DMS114 treated with DMSO at 0.1 percent for 48 hours (cell line): ENCODE results near the gene RPGR.

Experiments used
- DNase-seq: peaks from one replicate; lab custom pipeline; 2025; ENCODE audit not compliant: unreplicated experiment; lab: John Stamatoyannopoulos, UW

The RPGR gene, protein sequence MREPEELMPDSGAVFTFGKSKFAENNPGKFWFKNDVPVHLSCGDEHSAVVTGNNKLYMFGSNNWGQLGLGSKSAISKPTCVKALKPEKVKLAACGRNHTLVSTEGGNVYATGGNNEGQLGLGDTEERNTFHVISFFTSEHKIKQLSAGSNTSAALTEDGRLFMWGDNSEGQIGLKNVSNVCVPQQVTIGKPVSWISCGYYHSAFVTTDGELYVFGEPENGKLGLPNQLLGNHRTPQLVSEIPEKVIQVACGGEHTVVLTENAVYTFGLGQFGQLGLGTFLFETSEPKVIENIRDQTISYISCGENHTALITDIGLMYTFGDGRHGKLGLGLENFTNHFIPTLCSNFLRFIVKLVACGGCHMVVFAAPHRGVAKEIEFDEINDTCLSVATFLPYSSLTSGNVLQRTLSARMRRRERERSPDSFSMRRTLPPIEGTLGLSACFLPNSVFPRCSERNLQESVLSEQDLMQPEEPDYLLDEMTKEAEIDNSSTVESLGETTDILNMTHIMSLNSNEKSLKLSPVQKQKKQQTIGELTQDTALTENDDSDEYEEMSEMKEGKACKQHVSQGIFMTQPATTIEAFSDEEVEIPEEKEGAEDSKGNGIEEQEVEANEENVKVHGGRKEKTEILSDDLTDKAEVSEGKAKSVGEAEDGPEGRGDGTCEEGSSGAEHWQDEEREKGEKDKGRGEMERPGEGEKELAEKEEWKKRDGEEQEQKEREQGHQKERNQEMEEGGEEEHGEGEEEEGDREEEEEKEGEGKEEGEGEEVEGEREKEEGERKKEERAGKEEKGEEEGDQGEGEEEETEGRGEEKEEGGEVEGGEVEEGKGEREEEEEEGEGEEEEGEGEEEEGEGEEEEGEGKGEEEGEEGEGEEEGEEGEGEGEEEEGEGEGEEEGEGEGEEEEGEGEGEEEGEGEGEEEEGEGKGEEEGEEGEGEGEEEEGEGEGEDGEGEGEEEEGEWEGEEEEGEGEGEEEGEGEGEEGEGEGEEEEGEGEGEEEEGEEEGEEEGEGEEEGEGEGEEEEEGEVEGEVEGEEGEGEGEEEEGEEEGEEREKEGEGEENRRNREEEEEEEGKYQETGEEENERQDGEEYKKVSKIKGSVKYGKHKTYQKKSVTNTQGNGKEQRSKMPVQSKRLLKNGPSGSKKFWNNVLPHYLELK

GRCh38 chrX:38327007-38327774 lies at the start of gene RPGR:
Gene RPGR (minus strand): TSS chrX:38327509. CDS start chrX:38327367, 142 bp downstream.
- DNase-seq, result peak; percentile 82

DNA sequence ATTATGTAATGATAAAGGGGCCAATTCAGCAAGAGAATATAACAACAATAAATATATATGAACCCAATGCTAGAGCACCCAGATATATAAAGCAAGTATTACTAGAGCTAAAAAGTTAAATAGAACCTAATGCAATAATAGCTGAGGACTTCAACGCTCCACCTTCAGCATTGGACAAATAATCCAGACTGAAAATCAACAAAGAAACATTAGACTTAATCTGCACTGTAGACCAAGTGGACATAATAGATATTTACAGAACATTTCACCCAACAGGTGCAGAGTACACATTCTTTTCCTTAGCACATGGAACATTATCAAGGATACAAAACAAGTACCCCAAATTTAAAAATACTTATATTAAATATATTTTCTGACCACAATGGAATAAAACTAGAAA lies 49.4 kb upstream of the RPGR start:
- DNase-seq, result no peak

DNA sequence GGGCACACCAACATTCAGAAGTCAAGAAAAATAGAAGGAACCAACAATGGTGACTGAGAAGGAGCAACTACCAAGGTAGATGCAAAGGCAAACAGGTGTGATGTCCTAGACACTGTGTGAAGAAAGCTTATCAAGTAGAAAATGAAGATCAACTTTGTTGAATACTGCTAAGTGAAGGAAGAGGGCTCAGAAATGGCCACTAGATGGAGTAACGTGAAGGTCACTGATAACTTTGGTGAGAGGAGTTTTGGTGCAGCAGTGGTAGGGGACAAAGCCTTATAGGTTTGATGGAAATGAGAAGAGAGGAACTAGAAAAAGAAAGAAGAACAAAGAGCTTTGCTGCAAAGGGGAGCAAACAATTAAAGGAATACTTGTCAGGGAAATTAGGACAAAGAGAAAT lies 48.6 kb upstream of the RPGR start:
- DNase-seq, result peak; percentile 4

DNA sequence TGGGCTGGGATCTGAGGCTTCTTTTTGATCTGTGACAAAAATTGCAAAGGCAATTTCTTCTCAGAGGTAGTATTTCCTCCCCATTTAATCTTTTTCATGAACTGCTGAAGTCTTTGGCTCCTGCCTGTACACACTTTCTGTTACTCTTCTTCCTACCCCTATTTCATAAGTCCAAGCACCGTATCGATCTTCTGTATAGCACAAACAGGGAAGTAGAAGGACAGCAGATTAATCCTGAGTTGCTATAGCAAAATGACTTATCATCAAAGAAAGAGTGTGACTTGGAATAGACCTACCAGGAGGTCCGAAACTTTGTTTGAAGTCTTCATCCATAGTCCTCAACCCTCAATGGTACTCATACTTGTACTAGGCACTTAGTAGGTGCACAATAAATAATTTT lies 47.1 kb upstream of the RPGR start:
- no peak for DNase-seq

- DNase-seq, result no peak
These were observed 44.3 kb upstream of the RPGR start for GRCh38 chrX:38371641-38372040.

- no peak for DNase-seq
These were observed 41.5 kb upstream of the RPGR start for GRCh38 chrX:38368774-38369173.

- DNase-seq, result no peak
These were observed 38.6 kb upstream of the RPGR start for GRCh38 chrX:38365954-38366353.

DNA sequence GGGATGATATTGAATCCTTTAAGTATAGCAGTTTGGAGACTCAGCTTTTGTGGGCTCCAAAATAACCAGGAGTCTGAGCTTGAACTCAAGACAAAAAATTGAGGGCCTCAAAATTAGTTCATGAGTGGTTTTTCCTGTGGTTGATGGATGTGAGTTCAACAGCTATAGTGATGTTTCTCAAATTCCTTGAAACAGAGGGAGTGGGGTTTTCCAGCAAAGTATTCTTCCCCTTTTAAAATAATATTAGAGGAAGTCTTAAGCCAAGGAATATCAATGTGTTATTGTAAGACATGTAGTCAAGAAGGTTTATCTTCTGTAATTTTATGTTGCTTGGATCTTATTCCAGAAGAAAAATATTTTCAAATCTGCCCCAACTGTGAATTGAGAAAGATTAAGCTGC lies 35.7 kb upstream of the RPGR start:
- DNase-seq, result no peak

DNA sequence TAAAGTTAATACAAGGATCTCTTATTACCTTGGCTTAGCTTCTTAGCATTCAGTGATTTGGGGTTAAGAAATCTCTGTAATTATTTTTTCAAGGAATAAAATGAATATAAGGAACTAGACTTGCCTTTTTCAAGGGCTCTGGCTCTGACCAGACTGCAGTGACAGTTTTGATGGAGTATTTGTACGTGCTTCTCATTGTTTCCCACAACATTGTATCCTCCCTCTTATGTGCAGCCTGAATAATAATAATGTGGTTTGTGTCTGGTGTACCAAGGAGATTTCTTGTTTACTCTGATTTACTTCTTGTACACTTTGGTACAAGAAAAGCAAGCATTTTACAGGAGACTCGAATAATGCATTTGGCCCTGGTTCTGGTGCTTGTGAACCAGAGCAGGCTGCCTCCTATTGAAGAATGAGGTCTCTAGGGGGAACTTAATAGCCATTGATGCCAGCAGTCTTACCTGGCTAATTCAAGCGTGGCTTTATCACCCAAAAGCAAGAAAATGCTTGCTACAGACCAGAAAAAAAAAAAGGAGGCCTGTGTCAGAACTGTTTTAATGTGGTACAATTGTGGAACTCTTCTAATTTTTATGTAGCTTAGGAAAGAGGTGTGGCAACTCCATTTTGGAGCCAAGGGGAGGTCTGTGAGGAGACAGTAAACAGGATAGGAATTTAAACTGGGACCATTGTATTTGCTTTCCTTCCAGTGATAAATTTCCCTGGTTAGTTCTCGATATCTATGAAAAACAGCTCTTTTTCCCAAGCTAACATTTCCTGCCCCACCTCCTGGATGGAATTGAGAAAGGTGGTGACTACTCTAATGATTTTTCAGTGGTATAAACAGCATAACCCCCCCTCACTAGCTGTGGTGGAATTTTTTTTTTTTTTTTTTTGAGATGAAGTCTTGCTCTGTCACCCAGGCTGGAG lies 30.7 kb upstream of the RPGR start:
- DNase-seq, result no peak

DNA sequence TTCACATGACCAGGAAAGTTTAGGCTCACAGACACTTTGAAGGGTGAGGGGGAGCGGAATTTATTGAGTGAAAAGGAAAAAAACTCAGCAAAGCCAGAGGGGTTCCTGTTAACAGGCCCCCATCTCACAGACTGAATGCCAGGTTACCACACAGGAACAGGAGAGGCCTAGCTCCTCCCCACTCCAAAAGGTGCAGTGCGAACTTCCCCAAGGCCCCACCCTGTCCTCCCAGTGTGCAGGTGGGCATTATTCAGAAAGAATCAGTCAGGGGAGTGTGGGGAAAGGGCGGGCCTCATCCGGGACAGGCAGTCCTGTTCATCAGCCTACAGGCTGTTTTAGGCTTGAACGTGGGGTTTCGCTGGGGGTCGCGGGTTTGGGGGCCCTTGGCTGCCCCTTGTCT lies 29.1 kb upstream of the RPGR start:
- no peak for DNase-seq

DNA sequence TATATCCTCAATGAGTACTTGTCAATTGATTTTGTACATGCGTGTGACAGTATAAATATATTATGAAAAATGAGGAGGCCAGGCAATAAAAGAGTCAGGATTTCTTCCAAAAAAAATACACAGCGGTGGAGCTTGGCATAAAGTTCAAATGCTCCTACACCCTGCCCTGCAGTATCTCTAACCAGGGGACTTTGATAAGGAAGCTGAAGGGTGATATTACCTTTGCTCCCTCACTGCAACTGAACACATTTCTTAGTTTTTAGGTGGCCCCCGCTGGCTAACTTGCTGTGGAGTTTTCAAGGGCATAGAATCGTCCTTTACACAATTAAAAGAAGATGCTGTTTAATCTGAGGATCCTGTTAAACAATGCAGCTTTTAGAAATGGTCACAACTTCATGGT lies 25.1 kb upstream of the RPGR start, which contains the start of gene OTC:
Gene OTC, plus strand, starts transcription at position 243 of the 400 bp plus-strand sequence. Its CDS starts 93 bp downstream, at position 336.
- no peak for DNase-seq

- DNase-seq, result no peak
These were observed 24.0 kb upstream of the RPGR start for GRCh38 chrX:38351346-38351745.

GRCh38 chrX:38347136-38347535 lies 19.8 kb upstream of the RPGR start:
- no peak for DNase-seq

GRCh38 chrX:38346150-38346549 lies 18.8 kb upstream of the RPGR start:
- no peak for DNase-seq

DNA sequence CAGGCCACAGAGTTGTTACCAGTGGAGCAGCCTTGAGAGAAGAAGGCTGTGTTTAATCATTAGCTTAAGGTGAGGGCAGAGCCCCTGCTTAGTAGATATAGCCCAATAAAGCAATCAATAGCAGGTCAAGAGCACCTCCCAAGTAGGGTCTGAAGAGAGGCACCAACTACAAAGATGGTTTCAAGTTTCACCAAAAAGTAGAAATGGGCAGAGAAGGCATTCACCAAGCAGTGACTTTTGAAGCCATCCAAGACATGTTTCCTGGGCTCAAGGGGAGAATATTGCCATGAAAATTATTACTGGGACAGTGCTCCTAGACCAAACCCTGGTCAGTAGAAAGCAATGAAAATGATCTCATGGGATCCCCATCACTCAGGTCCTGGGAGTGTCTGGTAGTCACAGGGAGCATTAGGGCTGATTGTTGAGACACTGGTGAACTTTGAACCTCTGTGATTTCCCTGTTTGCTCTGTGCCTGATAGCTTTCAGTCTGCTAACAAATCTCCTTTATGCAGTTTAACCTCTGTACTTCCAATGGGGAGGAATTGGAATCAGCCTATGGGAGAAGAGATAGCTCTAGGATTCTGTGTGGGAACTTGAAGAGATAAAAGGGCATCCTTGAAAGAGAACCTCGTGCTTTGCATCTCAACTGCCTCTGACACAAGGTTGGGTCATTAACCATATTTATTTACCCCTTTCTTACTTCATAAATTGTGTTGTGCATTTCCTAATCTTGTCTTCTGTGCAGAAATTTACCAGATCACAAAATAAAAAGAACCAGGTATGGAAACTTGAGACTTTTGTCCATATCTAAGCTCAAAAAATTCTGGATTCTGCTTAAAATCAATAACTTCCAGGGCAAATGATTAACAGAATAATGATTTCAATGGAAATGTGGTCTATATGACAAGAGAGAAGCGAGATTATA lies 15.8 kb upstream of the RPGR start:
- DNase-seq, result no peak

DNA sequence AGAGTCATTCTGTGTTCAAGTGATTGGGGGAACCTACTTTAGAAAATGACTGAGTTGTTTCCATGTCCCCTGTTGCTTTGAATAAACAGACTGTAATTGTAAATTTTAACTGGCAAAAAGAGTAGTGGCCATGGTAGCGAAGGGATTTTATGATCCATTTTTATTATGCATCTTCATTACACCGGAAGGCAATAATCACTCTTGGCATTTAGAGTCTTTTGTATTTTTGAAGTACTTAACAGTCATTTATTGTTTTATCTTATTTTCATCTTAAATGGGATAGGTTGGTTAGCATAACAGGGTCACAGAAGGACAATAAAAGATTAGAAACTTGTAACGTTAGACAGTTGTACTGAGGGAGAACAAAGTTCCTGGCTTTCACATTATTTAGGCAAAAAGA lies 14.1 kb upstream of the RPGR start:
- DNase-seq, result no peak

GRCh38 chrX:38336538-38337240 lies 9.4 kb upstream of the RPGR start:
- no peak for DNase-seq

DNA sequence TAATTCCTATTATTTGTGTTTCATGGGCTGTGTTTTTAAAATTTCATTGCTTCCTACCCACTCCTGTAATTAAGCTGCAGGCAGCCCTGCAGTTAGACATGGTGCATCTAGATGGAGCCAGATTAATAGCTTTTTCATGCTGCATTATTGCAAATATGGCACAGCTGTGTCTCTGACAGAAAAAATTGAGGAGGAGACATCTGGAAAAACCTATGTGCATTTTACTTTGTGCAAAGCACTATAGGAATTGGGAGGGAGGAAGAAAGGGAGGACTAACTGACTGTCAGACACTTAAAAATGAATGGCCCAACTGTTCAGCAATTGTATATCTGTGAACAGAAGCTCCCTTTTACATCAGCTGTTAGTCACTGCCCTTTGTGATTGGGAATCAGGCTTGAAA lies 8.1 kb upstream of the RPGR start:
- DNase-seq, result no peak
